PFSK-1 (cell line): ENCODE data around the gene AHI1.

Experiments
- POLR2AphosphoS5 ChIP-seq: IDR thresholded peaks from 2 replicates; pipeline ENCODE4 v1.6.1; 2012; ENCODE audit warnings: low read depth, mild to moderate bottlenecking, control low read depth, low read length, moderate library complexity
- SIN3A ChIP-seq: IDR thresholded peaks from 2 replicates; pipeline ENCODE4 v1.6.1; 2012; ENCODE audit warnings: mild to moderate bottlenecking, low read length, moderate library complexity, borderline replicate concordance; ENCODE audit not compliant: insufficient read depth
- TF ChIP-seq, protein P1 (sequence below), 2 experiments: IDR thresholded peaks; 2 replicates each; pipeline versions ENCODE4 v1.6.1 to v1.8.0; 2011 to 2012; ENCODE audit warnings: low read depth in 2 of 2, low read length in 2 of 2, control low read depth in 1 of 2, inconsistent platforms in 1 of 2, mild to moderate bottlenecking in 1 of 2, moderate library complexity in 1 of 2; ENCODE audit not compliant: insufficient read depth in 1 of 2

- TF ChIP-seq, protein P1, sequence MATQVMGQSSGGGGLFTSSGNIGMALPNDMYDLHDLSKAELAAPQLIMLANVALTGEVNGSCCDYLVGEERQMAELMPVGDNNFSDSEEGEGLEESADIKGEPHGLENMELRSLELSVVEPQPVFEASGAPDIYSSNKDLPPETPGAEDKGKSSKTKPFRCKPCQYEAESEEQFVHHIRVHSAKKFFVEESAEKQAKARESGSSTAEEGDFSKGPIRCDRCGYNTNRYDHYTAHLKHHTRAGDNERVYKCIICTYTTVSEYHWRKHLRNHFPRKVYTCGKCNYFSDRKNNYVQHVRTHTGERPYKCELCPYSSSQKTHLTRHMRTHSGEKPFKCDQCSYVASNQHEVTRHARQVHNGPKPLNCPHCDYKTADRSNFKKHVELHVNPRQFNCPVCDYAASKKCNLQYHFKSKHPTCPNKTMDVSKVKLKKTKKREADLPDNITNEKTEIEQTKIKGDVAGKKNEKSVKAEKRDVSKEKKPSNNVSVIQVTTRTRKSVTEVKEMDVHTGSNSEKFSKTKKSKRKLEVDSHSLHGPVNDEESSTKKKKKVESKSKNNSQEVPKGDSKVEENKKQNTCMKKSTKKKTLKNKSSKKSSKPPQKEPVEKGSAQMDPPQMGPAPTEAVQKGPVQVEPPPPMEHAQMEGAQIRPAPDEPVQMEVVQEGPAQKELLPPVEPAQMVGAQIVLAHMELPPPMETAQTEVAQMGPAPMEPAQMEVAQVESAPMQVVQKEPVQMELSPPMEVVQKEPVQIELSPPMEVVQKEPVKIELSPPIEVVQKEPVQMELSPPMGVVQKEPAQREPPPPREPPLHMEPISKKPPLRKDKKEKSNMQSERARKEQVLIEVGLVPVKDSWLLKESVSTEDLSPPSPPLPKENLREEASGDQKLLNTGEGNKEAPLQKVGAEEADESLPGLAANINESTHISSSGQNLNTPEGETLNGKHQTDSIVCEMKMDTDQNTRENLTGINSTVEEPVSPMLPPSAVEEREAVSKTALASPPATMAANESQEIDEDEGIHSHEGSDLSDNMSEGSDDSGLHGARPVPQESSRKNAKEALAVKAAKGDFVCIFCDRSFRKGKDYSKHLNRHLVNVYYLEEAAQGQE (IDR thresholded peaks at IDR 0.05; ENCODE audit: insufficient read depth in 1 of 2, low read depth in 2 of 2, low read length in 2 of 2): no peak
- TF ChIP-seq POLR2AphosphoS5: no peak
- no peak for TF ChIP-seq SIN3A
Measured at GRCh38 chr6:135236319-135236718, 261.2 kb downstream of the AHI1 start.
